B cell (primary cell): ENCODE results near the gene FAM81B. TPM values are rescaled to one million over a fixed set of nuclear protein-coding genes. Genes with fewer than 3 reads are reported as not detected.

Experiments used
- ATAC-seq: fragments of 200-7000 bp; cut with Tn5 transposase; one replicate; pipeline ENCODE4 v1.10.0; 2021; ENCODE audit warnings: low read depth, mild to moderate bottlenecking, moderate number of reproducible peaks, moderate library complexity
- CTCF ChIA-PET: fragments of 350-600 bp; sonication (Branson Sonifier 250); formaldehyde crosslinking; loops from one replicate; lab custom pipeline; 2021; ENCODE audit warnings: antibody characterized with exemption, inconsistent platforms; lab: Charles Lee
- POLR2A ChIA-PET: fragments of 350-600 bp; sonication (Branson Sonifier 250); formaldehyde crosslinking; loops from one replicate; lab custom pipeline; 2021; ENCODE audit warnings: antibody characterized with exemption; lab: Charles Lee
- DNase-seq: peaks from one replicate; pipeline ENCODE4 v3.0.0; 2013
- H2AFZ ChIP-seq: 2 replicates; pipeline ENCODE4 v1.6.1; 2012; ENCODE audit warnings: mild to moderate bottlenecking, low read depth, low read length; ENCODE audit not compliant: insufficient read depth, poor library complexity, severe bottlenecking
- H3K27ac ChIP-seq, 2 donors: 1 replicate in 1 of 2; 2 replicates in 1 of 2; pipeline ENCODE4 v1.5.1; 2012 to 2013; ENCODE audit warnings: low read length in 2 of 2, mild to moderate bottlenecking in 2 of 2, moderate library complexity in 1 of 2
- H3K27me3 ChIP-seq, 4 experiments: fragments of 200-600 bp in 1 of 4; sonication (generic) in 1 of 4; replicated peaks in 1 of 4; 1 replicate in 2 of 4; 2 replicates in 2 of 4; pipeline versions ENCODE4 v1.6.1 to v1.7.0; 2013 to 2016; ENCODE audit warnings: low read length in 3 of 4, mild to moderate bottlenecking in 2 of 4, mixed read lengths in 1 of 4, moderate library complexity in 1 of 4; ENCODE audit not compliant: insufficient read depth in 4 of 4, control insufficient read depth in 3 of 4; ENCODE audit errors: control extremely low read depth in 1 of 4
- H3K36me3 ChIP-seq, 2 experiments: replicated peaks in 1 of 2; 1 replicate in 1 of 2; 2 replicates in 1 of 2; pipeline versions ENCODE4 v1.6.1 to v1.7.1; 2013; ENCODE audit warnings: low read length in 1 of 2; ENCODE audit not compliant: insufficient read depth in 2 of 2, control insufficient read depth in 1 of 2; ENCODE audit errors: control extremely low read depth in 1 of 2, extremely low read depth in 1 of 2
- H3K4me1 ChIP-seq, 2 donors: fragments of 200-600 bp in 1 of 2; sonication (generic) in 1 of 2; 1 replicate in 1 of 2; 2 replicates in 1 of 2; pipeline versions ENCODE4 v1.5.1 to v1.6.1; 2013 to 2017; ENCODE audit warnings: low read length in 2 of 2; ENCODE audit not compliant: control insufficient read depth in 2 of 2, insufficient read depth in 2 of 2
- H3K4me2 ChIP-seq: replicated peaks from 2 replicates; pipeline ENCODE3; 2012; ENCODE audit warnings: mild to moderate bottlenecking, low read depth, low read length; ENCODE audit not compliant: poor library complexity, severe bottlenecking
- H3K4me3 ChIP-seq, 5 experiments: fragments of 200-600 bp in 1 of 5; sonication (generic) in 1 of 5; 1 replicate in 3 of 5; 2 replicates in 2 of 5; pipeline versions ENCODE4 v1.5.1 to v1.7.0; 2011 to 2016; ENCODE audit warnings: low read length in 4 of 5, mild to moderate bottlenecking in 4 of 5, low read depth in 2 of 5, control low read depth in 1 of 5, moderate library complexity in 1 of 5; ENCODE audit not compliant: insufficient read depth in 1 of 5; ENCODE audit errors: control extremely low read depth in 1 of 5, extremely low read depth in 1 of 5
- H3K79me2 ChIP-seq: fragments of 200-600 bp; sonication (generic); one replicate; pipeline ENCODE4 v1.6.0; 2016; ENCODE audit warnings: low read length; ENCODE audit not compliant: control insufficient read depth, insufficient read depth
- H3K9ac ChIP-seq: fragments of 200-600 bp; sonication (generic); 2 replicates; pipeline ENCODE4 v1.6.1; 2017; ENCODE audit warnings: mild to moderate bottlenecking, low read length, moderate library complexity
- H3K9me3 ChIP-seq, 3 donors: one replicate each; pipeline versions ENCODE4 v1.6.1 to v1.7.1; 2013; ENCODE audit warnings: low read length in 2 of 3; ENCODE audit not compliant: control insufficient read depth in 2 of 3, insufficient read depth in 1 of 3; ENCODE audit errors: control extremely low read depth in 1 of 3
- H4K20me1 ChIP-seq: 2 replicates; pipeline ENCODE4 v1.6.0; 2012; ENCODE audit warnings: mild to moderate bottlenecking, low read length; ENCODE audit not compliant: insufficient read depth, control insufficient read depth, poor library complexity, severe bottlenecking
- H3K27ac Mint-ChIP-seq: one replicate; pipeline ENCODE4 v1.8.0; 2021; ENCODE audit warnings: mixed read lengths
- H3K27me3 Mint-ChIP-seq: one replicate; pipeline ENCODE4 v1.8.0; 2021; ENCODE audit warnings: mixed read lengths
- H3K4me1 Mint-ChIP-seq: one replicate; pipeline ENCODE4 v1.8.0; 2021; ENCODE audit warnings: mixed read lengths
- H3K4me3 Mint-ChIP-seq: one replicate; pipeline ENCODE4 v1.8.0; 2021; ENCODE audit warnings: mixed read lengths
- H3K9me3 Mint-ChIP-seq: one replicate; pipeline ENCODE4 v1.8.0; 2022; ENCODE audit warnings: mixed read lengths; ENCODE audit not compliant: insufficient read depth
- CTCF ChIP-seq: fragments of 200-600 bp; IDR thresholded peaks from one replicate; pipeline ENCODE4 v1.8.0; 2022; ENCODE audit warnings: antibody characterized with exemption, mild to moderate bottlenecking
- EZH2 ChIP-seq: IDR thresholded peaks from 2 replicates; pipeline ENCODE4 v1.6.1; 2012; ENCODE audit warnings: borderline replicate concordance, low read depth, mild to moderate bottlenecking, moderate library complexity, low read length; ENCODE audit not compliant: insufficient read depth, poor library complexity, severe bottlenecking
- WGBS: methylation state at CpG from one replicate; pipeline ENCODE4 v1.1.5; 2013; ENCODE audit warnings: missing lambda C conversion rate; ENCODE audit not compliant: insufficient coverage; 5-methylcytosine and 5-hydroxymethylcytosine counted together
- intact Hi-C: fragments of 100-400 bp; cut with micrococcal nuclease; formaldehyde crosslinking; loops from one replicate; pipeline ENCODE4 v1.10.0; 2022
- polyA plus RNA-seq: library from polyadenylated mRNA; depleted of rRNA; stranded (reverse); fragments of >200 nt; gene quantifications from 2 replicates; pipeline ENCODE4 v1.2.3, GENCODE V29; 2012
- total RNA-seq, 2 donors: library from RNA; stranded (reverse); fragments of 120-200 nt in 1 of 2; gene quantifications; 1 replicate in 1 of 2; 2 replicates in 1 of 2; pipeline versions ENCODE4 v1.2.3 to v1.2.4, GENCODE V29; 2013 to 2022

Gene FAM81B
- total and polyA plus RNA-seq, 2 donors (not counting 1 experiment from before 2014, with no cell fraction given), result not detected

- Mint-ChIP-seq H3K27me3 (no peaks in the 10 kb centered on the region), H3K27ac (no peak overlapping the region), H3K4me3 (no peak overlapping the region), H3K4me1 (peaks cover 6% of the 10 kb centered on the region), H3K9me3 (no peaks in the 10 kb centered on the region)
- POLR2A ChIA-PET, result no interaction called here
- no peak for DNase-seq
- Histone ChIP-seq H3K79me2 (no peaks in the 10 kb centered on the region), H3K9me3 (no peaks in the 10 kb centered on the region), H3K27me3 (no peaks in the 10 kb centered on the region), H3K9ac (no peak overlapping the region), H2AFZ (no peak overlapping the region), H4K20me1 (no peaks in the 10 kb centered on the region), H3K4me1 (no peaks in the 10 kb centered on the region), H3K4me3 (no peak overlapping the region), H3K4me2 (no peak overlapping the region), H3K27ac (no peak overlapping the region), H3K36me3 (no peaks in the 10 kb centered on the region)
- CTCF ChIA-PET, result no interaction called here
- TF ChIP-seq EZH2 (no peak), CTCF (no peak)
- intact Hi-C loops, result no loop called here
- WGBS, result 40% methylated on average over 1 of the region's 2 CpGs
- no peak for ATAC-seq
Observed at GRCh38 chr5:95379133-95379532, 12.0 kb upstream of the FAM81B start.

DNA sequence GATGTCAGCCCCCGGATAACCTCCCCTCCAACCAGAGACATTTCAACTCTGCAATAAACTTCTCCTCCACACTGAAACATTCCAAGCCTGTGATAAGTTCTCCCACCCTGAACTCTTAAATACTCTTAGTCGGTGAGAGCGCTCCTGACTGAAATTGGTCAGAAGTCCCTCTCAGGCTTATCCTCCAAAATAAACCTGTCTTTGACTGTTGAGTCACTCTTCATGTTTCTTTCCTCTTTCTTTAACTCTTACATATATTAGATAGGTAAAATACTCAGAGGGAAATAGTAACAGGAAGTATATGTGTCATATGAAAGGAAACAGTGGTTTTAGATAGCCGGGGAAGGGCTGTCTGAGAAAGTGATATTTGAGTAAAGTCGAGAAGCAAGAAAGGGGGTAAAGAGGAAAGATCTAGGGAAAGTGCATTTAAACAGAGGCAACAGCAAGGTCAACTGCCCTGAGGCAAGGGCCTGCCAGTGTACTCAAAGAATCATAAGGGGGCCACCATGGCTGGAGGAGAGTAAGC lies 11.0 kb upstream of the FAM81B start:
- no peaks in the 10 kb centered on the region for H3K27me3 ChIP-seq
- H3K9ac ChIP-seq, result no peak overlapping the region
- DNase-seq, result no peak
- CTCF ChIA-PET, result no interaction called here
- peaks cover 6% of the 10 kb centered on the region for H3K4me1 Mint-ChIP-seq
- TF ChIP-seq EZH2, result no peak
- TF ChIP-seq CTCF, result no peak
- no peaks in the 10 kb centered on the region for H3K27me3 Mint-ChIP-seq
- no peaks in the 10 kb centered on the region for H4K20me1 ChIP-seq
- POLR2A ChIA-PET, result no interaction called here
- WGBS, result 45% methylated on average over 4 of the region's 5 CpGs
- no peaks in the 10 kb centered on the region for H3K4me1 ChIP-seq
- intact Hi-C loops, result no loop called here
- H3K4me3 Mint-ChIP-seq, result no peak overlapping the region
- no peak for ATAC-seq
- H2AFZ ChIP-seq, result no peak overlapping the region
- no peak overlapping the region for H3K4me3 ChIP-seq
- no peak overlapping the region for H3K4me2 ChIP-seq
- H3K9me3 Mint-ChIP-seq, result no peaks in the 10 kb centered on the region
- no peaks in the 10 kb centered on the region for H3K36me3 ChIP-seq
- no peak overlapping the region for H3K27ac ChIP-seq
- no peaks in the 10 kb centered on the region for H3K9me3 ChIP-seq
- H3K27ac Mint-ChIP-seq, result no peak overlapping the region
- no peaks in the 10 kb centered on the region for H3K79me2 ChIP-seq
